Gastrocnemius medialis (tissue), 4 donors: ENCODE measurements around the gene RETREG1. TPM values are rescaled to one million over a fixed set of nuclear protein-coding genes. Genes with fewer than 3 reads are reported as not detected.
A peak's percentile ranks its signal among the peaks of the same experiment; 100 is the strongest.

Experiments
- ATAC-seq, 2 donors: fragments of 150-250 bp; one replicate each; pipeline ENCODE4 v1.9.1; 2016
- DNase-seq, 2 donors: peaks; one replicate each; pipeline ENCODE4 v3.0.0-alpha.2; 2019
- H3K27ac ChIP-seq, 4 donors: fragments of 200-600 bp; sonication (generic); 1 replicate in 1 of 4; 2 replicates in 3 of 4; pipeline ENCODE4 v1.5.1; 2016 to 2018; ENCODE audit warnings: mild to moderate bottlenecking in 2 of 4, moderate library complexity in 1 of 4
- H3K27me3 ChIP-seq, 3 donors: fragments of 200-600 bp; sonication (generic) in 2 of 3; 1 replicate in 1 of 3; 2 replicates in 2 of 3; pipeline versions ENCODE4 v1.5.1 to v1.6.0; 2016 to 2019; ENCODE audit warnings: mild to moderate bottlenecking in 1 of 3, moderate library complexity in 1 of 3
- H3K36me3 ChIP-seq, 2 donors: fragments of 200-600 bp; sonication (generic) in 1 of 2; one replicate each; pipeline ENCODE4 v1.5.1; 2017 to 2018
- H3K4me1 ChIP-seq, 2 donors: fragments of 200-600 bp; sonication (generic) in 1 of 2; one replicate each; pipeline ENCODE4 v1.5.1; 2016 to 2017; ENCODE audit warnings: mild to moderate bottlenecking in 2 of 2
- H3K4me3 ChIP-seq, 4 donors: fragments of 200-600 bp; sonication (generic) in 3 of 4; 1 replicate in 1 of 4; 2 replicates in 3 of 4; pipeline ENCODE4 v1.5.1; 2016 to 2019; ENCODE audit warnings: mild to moderate bottlenecking in 2 of 4
- H3K9me3 ChIP-seq, 3 donors: fragments of 200-600 bp; sonication (generic) in 2 of 3; 1 replicate in 1 of 3; 2 replicates in 2 of 3; pipeline ENCODE4 v1.5.1; 2016 to 2019
- CTCF ChIP-seq, 5 experiments: fragments of 450-650 bp in 3 of 5; fragments of 200-600 bp in 2 of 5; sonication (generic) in 2 of 5; IDR thresholded peaks in 4 of 5; conservative IDR thresholded peaks in 1 of 5; 1 replicate in 4 of 5; 2 replicates in 1 of 5; pipeline ENCODE4 v1.5.1; 2016 to 2019; ENCODE audit warnings: antibody characterized with exemption in 5 of 5, mild to moderate bottlenecking in 3 of 5, moderate library complexity in 3 of 5
- POLR2A ChIP-seq, 2 donors: fragments of 450-650 bp; IDR thresholded peaks; one replicate each; pipeline ENCODE4 v1.6.1; 2017; ENCODE audit warnings: antibody characterized with exemption in 2 of 2, mild to moderate bottlenecking in 2 of 2, moderate library complexity in 2 of 2
- in situ Hi-C, 4 donors: fragments of 200-750 bp; cut with MboI; loops; one replicate each; pipeline versions ENCODE4 v1.15.0 to v1.8.0; 2017; ENCODE audit warnings: low sequenced_read_pairs in 4 of 4
- intact Hi-C: fragments of 100-400 bp; cut with DNase I; formaldehyde crosslinking; loops from one replicate; pipeline ENCODE4 v1.15.1; 2023; ENCODE audit warnings: low total_unique reads
- total RNA-seq, 4 donors: library from RNA; depleted of rRNA; stranded (reverse); fragments of >200 nt; gene quantifications; one replicate each; pipeline versions ENCODE4 v1.1.0 to v1.2.3, GENCODE V29; 2016

RETREG1 gene
- total RNA-seq, 4 donors from 2014 or later, result 94.2 to 380 (median 305) TPM

GRCh38 chr5:16644301-16644889, 27.6 kb upstream of the RETREG1 start:
- intact Hi-C loops (no loop called here), in situ Hi-C loops (no loop called here)
- H3K9me3 ChIP-seq, result no peaks in the 10 kb centered on the region
- H3K4me3 ChIP-seq, result no peak overlapping the region
- H3K36me3 ChIP-seq, result no peaks in the 10 kb centered on the region
- H3K27me3 ChIP-seq, result no peaks in the 10 kb centered on the region
- ATAC-seq (no peak), DNase-seq (no peak)
- no peak overlapping the region for H3K27ac ChIP-seq
- H3K4me1 ChIP-seq, result no peaks in the 10 kb centered on the region
- no peak for TF ChIP-seq POLR2A (IDR thresholded peaks at IDR 0.05)
- TF ChIP-seq CTCF (IDR thresholded peaks at IDR 0.05 in 4 of 5, conservative IDR thresholded peaks at IDR 0.05 in 1 of 5), result no peak

GRCh38 chr5:16642867-16643266, 26.1 kb upstream of the RETREG1 start:
- no peak overlapping the region for H3K27ac ChIP-seq
- in situ Hi-C loops, result no loop called here
- H3K4me3 ChIP-seq, result no peak overlapping the region
- TF ChIP-seq POLR2A (IDR thresholded peaks at IDR 0.05), result no peak
- TF ChIP-seq CTCF (IDR thresholded peaks at IDR 0.05 in 4 of 5, conservative IDR thresholded peaks at IDR 0.05 in 1 of 5), result no peak
- intact Hi-C loops, result no loop called here
- H3K9me3 ChIP-seq, result no peaks in the 10 kb centered on the region
- no peaks in the 10 kb centered on the region for H3K36me3 ChIP-seq
- H3K27me3 ChIP-seq, result no peaks in the 10 kb centered on the region
- ATAC-seq (no peak), DNase-seq (no peak)
- no peaks in the 10 kb centered on the region for H3K4me1 ChIP-seq

GRCh38 chr5:16639206-16639605, 22.4 kb upstream of the RETREG1 start:
- in situ Hi-C loops (no loop called here), intact Hi-C loops (no loop called here)
- TF ChIP-seq CTCF (IDR thresholded peaks at IDR 0.05 in 4 of 5, conservative IDR thresholded peaks at IDR 0.05 in 1 of 5) (no peak), POLR2A (IDR thresholded peaks at IDR 0.05) (no peak)
- H3K27me3 ChIP-seq, result no peaks in the 10 kb centered on the region
- H3K9me3 ChIP-seq, result no peaks in the 10 kb centered on the region
- no peaks in the 10 kb centered on the region for H3K4me1 ChIP-seq
- H3K27ac ChIP-seq, result no peak overlapping the region
- H3K36me3 ChIP-seq, result no peaks in the 10 kb centered on the region
- ATAC-seq (no peak), DNase-seq (no peak)
- H3K4me3 ChIP-seq, result no peak overlapping the region

GRCh38 chr5:16628376-16628775, 11.6 kb upstream of the RETREG1 start:
- no peak for TF ChIP-seq CTCF (IDR thresholded peaks at IDR 0.05 in 4 of 5, conservative IDR thresholded peaks at IDR 0.05 in 1 of 5)
- no peak for TF ChIP-seq POLR2A (IDR thresholded peaks at IDR 0.05)
- in situ Hi-C loops, result no loop called here
- Histone ChIP-seq H3K4me3 (no peak overlapping the region), H3K27ac (no peak overlapping the region), H3K4me1 (peaks cover 0 to 7% of the 10 kb centered on the region in 2 donors), H3K36me3 (no peaks in the 10 kb centered on the region), H3K27me3 (no peaks in the 10 kb centered on the region), H3K9me3 (no peaks in the 10 kb centered on the region)
- ATAC-seq, result no peak
- intact Hi-C loops, result no loop called here
- DNase-seq, result no peak

DNA sequence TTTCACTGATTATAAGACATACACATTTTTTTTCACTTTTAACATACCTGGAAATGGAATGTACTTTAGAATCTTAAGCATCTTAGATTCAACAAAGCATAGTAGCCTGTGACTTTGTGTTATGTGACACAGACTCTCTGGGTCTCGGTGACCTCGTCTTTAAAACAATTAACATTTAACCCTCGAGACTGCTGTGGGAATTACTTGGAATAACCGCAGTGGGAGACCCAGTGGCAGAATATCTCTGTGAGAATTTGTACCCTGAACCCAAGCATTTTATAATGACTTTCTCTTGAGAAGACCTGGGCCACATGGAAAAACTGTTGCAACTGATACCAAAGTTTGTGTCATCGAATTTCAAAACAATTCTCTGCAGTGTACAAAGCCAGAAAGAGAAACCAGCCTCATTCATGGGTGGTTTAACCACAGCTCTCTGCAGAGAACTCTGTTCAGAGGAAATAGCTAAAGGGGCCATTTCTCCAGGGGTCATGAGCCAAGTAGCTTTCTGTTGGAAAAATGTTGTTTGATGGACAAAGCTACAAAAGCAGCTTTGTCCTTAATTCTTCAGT, 10.0 kb upstream of the RETREG1 start:
- DNase-seq (no peak), ATAC-seq (peak; percentile 36 to 53)
- Histone ChIP-seq H3K27me3 (no peaks in the 10 kb centered on the region), H3K4me3 (no peak overlapping the region), H3K4me1 (peaks cover 0 to 7% of the 10 kb centered on the region in 2 donors), H3K9me3 (no peaks in the 10 kb centered on the region), H3K27ac (no peak overlapping the region), H3K36me3 (no peaks in the 10 kb centered on the region)
- intact Hi-C loops (no loop called here), in situ Hi-C loops (no loop called here)
- no peak for TF ChIP-seq POLR2A (IDR thresholded peaks at IDR 0.05)
- no peak for TF ChIP-seq CTCF (IDR thresholded peaks at IDR 0.05 in 4 of 5, conservative IDR thresholded peaks at IDR 0.05 in 1 of 5)
